ENCODE data around the gene ZBTB21.

The ZBTB21 gene

DNA sequence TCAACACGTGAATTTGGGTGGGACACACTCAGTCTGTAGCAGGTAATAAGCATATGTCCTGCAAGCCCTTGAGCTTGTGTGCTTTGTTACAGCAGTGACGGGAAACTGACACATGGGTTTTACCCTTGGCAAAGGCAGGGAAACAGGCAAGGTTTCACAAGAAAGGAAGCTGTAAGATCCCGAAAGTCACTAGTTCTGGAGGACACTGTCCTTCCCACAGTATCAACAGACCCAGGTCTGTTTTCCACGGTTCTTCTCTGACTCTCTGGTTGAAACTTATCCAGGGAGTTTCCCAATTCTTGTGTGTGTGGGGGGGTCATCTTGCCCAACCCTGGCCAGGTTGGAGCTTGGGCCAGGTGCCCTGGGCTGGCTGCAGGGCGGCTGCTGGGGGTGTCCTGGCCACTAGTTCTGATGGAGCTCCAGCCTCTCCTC lies 29.3 kb upstream of the ZBTB21 start:
- no peak for DNase-seq

DNA sequence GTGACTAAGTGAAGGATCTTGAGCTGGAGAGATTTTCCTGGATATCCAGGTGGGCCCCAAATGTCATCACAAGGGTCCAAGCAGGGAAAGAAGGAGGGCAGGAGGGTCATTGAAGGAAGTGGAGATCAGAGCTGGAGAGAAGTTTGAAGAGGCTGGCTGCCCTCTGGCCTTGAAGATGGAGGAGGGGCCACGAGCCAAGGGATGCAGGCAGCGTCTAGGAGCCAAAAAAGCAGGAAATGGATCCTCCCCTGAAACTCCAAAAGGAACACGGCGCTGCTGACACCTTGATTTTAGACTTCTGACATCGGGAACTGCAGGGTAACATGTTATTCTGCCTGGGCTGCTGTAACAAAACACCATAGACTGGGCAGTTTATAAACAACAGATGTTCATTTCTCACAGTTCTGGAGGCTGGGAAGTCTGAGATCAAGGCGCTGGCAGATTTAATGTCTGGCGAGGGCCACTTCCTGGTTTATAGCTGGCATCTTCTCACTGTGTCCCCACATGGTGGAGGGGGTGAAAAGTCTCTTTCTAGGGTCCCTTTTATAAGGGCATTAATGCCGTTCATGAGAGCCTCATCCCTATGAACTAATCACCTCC lies 28.8 kb upstream of the ZBTB21 start:
- DNase-seq: no peak

DNA sequence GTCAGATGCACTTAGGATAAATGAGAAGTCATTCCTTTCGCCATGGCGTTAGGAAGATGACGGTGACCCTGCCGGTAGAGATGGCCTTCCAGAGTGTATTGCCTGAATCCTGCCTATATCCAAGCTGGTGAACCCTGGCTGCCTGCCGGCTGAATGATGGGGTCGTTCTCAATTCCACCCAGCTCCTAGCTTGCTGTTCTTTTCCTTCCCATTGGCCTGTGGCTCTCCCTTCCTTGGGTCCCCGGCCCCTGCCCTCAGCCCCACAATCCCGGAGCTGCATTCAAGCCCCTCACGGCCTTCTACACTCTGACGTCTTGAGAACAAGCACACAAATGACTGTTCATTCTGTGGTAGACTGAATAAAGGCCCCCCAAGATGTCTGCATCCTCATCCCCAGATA lies 28.2 kb upstream of the ZBTB21 start:
- no peak for DNase-seq

DNA sequence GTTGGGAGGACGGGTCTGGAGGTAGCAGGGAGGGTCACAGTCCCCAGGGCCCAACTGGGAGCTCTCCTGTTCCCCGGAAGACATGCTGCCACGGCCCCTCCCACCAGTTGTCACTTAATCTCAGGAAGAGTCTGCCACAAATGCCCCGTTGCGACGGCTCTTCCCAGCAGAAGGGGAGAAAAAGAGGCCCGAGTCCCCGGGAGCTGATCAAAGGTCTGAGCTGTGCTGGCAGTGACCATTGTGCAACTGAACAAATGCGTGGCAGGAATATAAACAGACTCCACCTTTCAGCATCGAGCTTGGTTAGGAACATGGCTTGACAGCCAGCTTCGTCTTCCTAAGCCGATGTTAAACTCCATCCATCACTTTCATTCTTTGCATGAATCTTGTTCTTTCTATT lies 27.8 kb upstream of the ZBTB21 start:
- no peak for DNase-seq

DNA sequence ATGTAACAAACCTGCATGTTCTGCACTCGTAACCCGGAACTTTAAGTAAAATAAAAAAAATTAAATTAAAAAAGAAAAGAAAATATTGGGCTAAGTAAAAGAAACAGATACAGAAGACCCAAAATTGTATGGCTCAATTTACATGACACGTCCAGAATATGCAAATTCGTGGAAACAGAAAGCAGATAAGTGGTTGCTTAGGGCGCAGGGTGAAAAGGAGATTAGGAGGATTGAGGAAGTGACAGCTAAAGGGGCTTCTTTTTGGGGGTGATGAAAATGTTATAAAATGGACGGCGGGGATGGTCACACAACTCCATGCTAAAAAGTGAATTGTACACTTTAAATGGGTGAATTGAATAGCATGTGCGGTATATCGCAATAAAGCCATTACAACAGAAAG lies 27.4 kb upstream of the ZBTB21 start:
- DNase-seq: no peak

DNA sequence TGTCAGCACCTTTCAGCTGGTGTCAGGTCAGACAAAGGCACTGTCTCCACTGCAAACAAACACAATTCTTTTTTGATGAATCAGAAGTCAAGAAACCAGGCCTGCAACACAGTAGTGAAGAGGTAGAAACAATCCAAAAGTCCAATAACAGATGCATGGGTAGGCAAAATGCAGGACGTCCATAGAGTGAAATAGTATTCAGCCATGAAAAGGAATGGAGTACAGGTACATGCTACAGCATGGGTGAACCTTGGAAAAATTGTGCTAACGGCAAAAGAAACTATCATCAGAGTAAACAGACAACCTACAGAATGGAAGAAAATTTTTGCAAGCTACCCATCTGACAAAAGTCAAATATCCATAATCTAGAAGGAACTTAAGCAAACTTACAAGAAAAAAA lies 26.2 kb upstream of the ZBTB21 start:
- no peak for DNase-seq

DNA sequence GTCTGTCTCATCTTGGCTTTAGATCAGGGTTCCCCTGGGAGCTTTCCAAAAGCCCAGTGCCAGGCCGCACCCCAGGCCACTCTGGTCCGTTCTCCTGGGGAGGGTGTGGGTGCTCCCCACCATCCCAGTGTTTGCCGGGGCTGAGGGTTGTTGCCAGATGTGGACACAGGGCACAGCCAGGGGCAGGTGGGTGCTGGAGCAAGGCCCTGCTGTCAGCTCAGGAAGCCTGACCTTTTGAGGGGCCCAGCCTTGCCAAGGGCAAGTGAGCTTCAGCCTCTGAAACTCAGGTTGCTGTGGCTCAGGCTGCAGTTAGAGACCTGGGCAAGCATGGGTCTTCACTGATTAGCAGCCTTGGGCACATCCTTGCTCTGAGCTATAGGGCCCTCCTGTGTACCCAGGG lies 22.8 kb upstream of the ZBTB21 start:
- DNase-seq: no peak

DNA sequence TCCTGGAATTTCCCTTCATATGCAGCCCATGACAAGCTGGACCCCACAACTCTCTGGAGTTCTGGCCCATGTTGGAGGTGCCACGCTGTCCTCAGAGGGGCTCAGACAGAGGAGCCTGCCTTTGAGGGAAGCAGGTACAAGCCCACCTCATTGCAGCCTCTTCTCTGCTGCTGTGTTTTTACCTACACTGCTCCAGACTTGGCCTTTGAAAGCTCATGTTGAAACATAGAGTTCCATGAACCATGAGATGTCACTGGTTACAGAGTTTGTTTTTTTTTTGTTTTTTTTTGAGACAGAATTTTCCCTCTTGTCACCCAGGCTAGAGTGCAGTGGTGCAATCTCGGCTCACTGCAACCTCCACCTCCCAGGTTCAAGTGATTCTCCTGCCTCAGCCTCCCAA lies 22.1 kb upstream of the ZBTB21 start:
- DNase-seq: no peak

DNA sequence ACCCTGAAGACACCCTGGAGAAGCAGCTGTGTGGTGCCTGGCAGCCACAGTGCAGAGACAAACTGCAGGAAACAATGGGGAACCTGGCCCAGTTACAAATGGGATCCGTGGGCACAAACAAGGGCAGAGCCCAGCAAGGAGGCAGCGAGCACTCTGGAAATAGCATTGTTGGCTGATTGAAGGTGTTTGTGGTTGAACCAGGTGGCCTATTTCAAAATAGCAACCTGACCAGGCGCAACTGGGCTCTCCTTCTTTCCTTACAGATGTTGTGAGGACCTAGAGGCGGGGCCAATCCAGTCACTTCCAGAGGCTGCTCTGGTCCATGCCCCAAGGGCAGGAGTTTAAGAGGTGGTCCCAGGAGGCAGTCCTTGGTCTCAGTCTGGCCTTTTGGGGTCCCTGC lies 21.7 kb upstream of the ZBTB21 start:
- no peak for DNase-seq

DNA sequence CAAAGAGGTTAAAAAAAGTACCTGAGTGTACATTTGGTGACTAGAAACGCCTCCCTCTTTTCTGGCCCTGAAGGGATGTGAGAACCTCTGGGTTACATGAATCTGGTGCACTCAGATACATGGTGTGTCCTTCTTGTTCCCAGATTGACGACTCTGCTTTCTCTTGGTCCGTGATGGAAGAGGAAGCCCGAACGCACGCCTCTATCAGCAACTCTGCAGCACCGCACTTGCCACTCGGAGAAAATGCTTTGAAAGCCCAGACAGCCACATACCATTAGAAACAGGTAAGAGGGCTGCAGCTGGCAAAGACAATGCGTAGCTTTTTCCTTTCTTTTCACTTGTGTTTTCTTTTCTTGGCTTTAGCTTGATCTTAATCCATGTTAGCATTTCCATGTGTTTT lies 21.1 kb upstream of the ZBTB21 start:
- no peak for DNase-seq

DNA sequence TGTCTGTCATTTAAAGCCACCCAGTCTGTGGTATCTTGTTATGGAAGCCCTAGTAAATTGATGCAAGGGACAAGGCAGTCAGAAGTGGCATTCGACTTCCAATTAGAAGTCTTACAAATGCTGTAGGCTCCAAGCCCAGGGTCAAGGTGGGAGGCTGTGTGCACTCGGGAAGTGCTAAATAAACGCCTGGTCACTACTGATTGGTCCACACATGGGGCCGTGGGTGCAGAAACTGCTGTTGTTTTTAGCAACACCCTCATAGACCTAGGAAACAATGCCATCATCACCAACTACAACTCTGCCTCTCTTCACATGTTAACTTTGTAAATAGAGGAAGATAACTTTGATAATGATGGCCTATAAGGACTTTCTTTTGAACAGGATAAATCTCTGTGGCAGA lies 20.2 kb upstream of the ZBTB21 start:
- DNase-seq: no peak

DNA sequence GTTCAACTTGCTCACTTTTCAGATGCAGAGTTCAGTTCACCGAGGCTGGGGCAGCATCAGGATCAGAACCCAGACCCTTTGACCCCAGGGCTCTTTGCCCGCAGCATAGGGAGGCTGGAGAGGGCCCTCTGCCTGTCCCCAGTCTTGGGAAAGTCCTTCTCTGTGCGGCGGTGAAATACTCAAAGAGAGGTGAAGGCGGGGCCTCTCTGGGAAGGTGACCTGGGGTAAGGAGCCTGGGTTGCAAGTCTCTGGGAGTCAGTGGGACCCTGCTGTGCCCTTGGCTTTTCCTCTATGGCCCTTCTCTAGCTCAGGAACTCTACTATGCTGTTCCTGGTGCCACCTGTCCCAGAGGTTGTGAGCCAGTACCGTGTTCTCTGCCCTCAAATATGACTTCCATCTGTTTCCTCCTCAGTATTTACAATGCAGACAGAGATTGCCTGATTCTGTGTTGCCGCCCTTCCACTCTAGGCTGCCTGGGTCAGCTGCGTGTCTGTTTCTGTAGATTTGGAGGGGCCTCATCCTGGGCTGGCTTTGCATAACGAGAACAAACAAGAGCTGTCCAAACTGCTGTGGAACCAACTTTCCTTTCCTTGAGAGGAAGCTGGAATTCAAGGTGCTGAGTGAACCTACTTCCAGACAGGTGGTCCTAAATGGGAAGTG lies 18.7 kb upstream of the ZBTB21 start:
- DNase-seq: no peak

DNA sequence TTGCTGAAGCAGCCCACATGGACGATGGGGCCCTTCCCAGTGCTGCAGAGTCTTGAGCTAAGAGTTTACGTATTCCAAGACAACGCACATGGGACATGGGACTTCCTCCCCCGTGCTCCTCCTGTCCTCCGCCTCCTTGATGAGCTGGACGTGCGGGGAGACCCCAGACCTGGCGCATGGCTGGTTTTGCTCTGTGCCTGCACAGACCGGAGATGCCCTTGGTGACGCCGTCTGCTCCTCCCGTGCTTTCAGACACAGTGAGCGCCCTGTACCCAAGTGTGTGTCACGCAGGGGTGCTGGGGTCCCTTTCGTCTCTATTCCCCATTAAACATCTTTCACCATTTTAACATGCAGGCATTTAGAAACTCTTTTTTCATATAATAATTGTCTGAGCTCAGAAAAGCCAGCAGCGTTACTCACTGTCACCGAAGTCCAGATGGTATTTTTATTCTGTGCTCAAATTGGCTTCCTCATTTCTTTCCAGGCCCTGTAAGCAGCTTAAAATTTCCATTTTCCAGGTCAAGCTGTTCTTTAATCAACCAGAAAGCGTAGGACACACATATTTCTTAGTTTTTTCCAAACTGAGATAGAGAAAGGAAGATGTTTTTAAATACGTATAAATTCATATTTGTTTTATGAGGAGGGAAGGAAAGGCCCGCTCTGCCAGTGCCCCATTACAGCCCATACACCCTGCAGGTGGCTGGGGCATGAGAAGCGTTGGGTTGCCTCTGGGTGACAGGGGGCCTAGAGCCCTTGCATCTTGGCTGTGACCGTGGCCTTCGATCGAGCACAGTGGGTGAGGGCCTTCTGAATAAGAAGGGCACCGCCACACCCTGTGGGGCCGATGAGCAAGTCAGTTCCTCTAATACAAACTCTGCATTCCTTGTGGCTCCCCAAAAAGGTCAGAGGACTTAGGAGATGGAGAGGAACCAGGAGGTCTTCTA lies 17.9 kb upstream of the ZBTB21 start:
- DNase-seq: no peak

DNA sequence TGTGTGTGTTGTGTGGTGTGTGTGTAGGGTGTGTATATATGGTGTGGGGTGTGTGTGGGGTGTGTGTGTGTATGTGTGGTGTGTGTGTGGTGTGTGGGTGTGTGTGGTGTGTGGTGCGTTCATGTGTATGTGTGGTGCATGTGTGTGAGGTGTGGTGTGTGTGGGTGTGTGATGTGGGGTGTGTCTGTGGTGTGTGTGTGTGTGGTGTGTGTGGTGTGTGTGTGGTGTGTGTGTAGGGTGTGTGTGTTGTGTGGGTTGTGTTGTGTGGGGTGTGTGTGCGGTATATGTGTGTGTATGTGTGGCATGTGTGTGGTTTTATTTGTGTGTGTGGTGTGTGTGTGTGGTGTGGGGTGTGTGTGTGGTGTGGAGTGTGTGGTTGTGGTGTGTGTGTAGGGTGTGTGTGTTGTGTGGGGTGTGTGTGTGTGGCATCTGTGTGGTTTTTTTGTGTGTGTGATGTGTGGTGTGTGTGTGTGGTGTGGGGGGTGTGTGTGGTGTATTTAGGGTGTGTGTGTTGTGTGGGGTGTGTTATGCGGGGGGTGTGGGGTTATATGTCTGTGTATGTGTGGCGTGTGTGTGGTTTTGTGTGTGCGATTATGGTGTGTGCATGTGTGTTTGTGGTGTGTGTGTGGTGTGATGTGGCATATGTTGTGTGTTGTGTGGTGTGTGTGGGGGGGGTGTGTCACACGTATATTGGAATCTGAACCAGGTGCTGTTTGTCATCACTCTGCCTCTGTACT lies 17.1 kb upstream of the ZBTB21 start:
- no peak for DNase-seq

DNA sequence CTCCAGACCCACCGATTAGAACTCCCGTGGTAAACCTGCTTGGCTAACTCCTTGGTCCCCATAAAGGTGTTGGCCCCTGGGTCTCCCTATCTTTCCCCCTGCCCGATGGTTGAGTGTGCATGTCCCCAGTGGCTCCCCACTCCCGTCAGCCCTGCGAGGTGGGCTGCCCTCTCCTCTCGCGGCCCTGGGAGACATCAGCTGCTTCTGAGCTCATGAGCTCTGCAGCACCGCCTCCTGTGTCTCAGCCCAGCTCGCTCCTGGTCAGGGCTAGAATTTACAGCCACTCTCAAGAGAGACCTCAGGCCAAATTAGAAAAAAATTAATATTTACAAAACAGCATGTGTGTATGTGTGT lies 15.9 kb upstream of the ZBTB21 start:
- no peak for DNase-seq

DNA sequence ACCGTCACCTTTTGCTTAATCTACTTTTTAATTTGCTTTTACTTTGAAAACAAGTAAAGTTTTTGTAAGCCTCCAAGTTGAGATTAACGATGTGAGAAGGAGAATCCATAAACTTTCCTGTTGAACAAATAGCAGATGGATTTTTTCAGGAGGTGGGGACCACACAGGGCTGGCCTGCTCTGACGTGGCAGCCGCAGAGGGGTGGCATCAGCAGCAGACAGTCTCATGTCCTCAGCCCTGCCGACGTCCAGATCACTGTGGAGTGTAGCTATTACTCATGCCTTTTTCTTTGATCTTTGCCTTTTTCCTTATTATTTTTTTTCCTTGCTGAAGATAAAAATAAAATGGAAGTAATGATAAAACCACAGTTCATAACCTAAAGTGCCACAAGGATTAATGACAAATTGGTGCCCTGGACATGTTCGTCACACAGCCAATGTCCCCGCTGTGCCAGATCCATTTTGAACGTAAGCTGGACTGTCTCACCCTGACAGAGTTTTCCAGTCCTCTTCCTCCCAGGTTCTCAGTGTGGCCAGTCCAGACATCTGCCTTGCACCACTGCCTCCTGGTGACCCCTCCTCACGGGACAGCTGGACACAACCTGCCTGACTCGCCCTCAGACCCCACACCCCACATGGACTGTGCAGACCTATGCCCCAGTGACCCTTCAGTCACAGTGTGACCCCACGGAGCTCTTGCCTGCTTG lies 15.4 kb upstream of the ZBTB21 start:
- no peak for DNase-seq

DNA sequence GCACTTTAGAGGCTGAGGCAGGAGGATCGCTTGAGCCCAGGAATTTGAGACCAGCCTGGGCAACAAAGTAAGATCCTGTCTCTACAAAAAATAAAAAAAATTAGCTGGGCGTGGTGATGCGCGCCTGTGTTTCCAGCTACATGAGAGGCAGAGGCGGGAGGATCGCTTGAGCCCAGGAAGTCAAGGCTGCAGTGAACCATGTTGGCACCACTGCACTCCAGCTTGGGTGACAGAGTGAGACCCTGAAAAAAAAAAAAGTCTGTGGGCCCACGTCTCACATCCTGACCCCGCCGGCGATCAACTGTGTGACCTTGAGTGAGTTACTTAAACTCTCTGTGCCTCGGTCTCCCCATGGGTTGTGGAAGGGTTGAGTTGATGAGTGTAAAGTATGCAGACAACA lies 12.7 kb upstream of the ZBTB21 start:
- no peak for DNase-seq

DNA sequence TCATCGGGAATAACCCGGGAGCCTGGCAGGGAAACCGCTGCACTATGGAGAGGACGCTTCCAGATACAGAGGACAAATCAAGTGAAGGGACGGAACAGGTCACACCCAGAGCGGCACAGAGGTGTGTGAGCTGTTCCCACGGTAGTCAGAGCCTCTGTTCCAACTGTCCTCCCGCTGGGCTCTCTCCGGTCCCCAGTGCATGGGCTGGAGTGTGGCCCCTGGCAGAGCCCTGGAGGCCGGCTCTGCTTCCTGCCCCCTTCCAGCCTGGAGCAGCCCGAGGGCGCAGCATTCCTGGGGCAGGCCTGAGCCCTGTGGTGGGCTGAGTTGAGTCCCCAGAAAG lies 11.9 kb upstream of the ZBTB21 start:
- DNase-seq: no peak

DNA sequence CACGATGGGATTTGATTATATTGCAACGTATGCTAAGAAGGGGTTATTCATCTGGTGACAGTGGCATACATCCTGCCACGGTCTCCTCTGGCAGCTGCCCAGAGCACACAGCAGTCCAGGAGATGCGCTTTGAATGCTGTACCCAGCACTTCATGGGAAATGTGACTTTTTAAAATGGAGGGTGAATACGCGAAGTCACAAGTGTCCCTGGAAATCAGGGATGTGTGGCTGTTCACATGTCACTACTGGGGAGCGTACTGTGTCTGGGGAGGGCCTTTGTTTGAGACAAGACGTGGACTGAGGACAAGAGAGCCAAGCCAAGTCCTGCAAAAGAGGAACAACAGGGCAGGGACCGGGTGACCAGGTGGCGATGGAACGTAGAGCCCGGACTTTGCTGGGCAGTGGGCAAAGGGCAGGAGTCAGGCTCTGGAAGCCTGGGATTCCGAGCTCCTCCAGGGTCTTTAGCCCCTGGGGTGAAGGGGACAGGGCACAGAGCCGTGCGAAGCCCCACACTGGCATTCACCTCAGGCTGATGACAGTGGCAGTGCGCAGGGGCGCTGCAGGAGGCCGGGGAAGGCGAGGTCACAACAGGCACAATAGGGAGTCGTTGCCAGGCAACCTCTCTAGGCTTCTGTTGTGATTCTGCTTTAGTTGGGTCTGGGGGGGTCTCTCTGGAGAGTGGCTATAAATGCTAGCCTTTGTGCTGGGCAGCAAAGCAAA lies 11.4 kb upstream of the ZBTB21 start:
- no peak for DNase-seq

DNA sequence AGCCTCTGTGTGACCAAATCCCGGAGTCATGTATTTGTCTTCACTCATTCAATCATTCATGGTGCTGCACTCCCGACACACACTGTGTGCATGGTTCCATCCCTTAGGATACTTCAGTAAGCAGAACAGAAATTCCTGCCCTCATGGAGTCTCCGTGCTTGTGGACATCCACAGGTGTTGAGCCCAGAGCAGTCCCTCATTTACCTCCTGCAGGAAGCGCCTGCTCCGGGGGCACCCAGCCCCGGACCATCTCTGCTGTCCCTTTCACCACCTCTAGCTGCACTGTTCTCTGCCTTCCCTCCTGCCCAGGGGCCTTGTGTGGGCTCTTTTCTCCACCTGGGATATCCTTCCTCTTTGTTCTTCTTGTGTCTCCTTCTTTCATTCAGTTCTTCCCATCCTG lies 9.5 kb upstream of the ZBTB21 start:
- no peak for DNase-seq

DNA sequence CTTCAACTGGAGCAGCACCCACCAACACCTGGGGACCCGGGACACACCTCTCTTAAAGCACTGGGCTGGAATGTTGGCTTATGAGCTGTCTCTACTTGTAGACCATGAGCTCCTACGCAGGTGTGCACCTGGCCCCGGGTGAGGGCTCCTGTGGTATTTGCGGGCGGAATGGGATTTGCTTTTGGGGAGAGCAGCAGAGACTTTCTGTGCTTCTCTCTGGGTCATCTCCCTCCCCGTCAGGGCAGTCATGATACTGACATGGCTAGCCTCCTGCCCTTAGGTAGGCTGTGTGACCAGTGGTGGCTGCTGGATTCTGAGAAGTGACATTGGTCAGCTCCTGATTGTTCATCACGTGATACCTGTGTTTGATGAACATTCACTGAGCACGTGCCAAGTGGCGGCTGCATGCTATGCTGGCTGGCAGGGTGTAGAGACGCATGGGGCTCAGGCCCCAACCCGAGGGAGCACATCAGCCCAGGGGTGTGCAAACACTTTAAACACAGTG lies 9.0 kb upstream of the ZBTB21 start:
- no peak for DNase-seq

DNA sequence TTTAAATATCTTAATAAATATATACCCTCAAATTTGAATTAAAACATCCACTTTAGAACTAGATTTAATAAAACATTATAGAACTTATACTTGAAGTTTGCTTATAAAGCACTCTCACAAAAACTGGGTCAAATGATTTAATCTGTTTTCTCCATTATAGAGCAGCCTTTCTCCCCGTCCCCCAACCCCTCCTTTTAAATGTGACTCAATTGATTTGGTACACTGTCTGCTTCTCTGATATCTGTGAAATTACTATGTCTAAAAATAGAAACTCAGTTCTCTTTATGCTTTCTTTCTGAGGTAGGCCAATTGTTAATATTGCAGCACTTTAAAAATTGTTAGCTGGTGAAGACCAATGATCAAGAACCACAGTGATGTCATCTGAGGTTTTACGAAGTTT lies 6.9 kb upstream of the ZBTB21 start:
- no peak for DNase-seq

Measured in activated CD4-positive, alpha-beta T cell treated with anti-CD3 and anti-CD28 coated beads, Interleukin-2, Interleukin-6, amounts not matched to agents 100 ng/mL and 50 ng/mL, durations not matched to agents 16 hours and 8 hours (primary cell).